ENCODE measurements around the gene BCAP31. TPM values are rescaled to one million over a fixed set of nuclear protein-coding genes. Genes with fewer than 3 reads are reported as not detected.

The BCAP31 gene
- total and polyA plus RNA-seq, 3 donors from 2014 or later = 149 to 222 (median 153) TPM

- H3K27ac ChIP-seq = no peak overlapping the region
- H3K27me3 ChIP-seq = no peaks in the 10 kb centered on the region
- TF ChIP-seq POLR2A (IDR thresholded peaks at IDR 0.05) (no peak), CTCF (IDR thresholded peaks at IDR 0.05) (no peak)
- H3K4me3 ChIP-seq = no peak overlapping the region
- H3K9me3 ChIP-seq = no peaks in the 10 kb centered on the region
- H3K36me3 ChIP-seq (ENCODE audit: low read depth, missing control alignments) = no peaks in the 10 kb centered on the region
- H3K4me1 ChIP-seq = no peaks in the 10 kb centered on the region
- WGBS, 2 donors = 97 to 100% methylated on average over 2 to 13 of the region's 13 CpGs
- DNase-seq = no peak
- intact Hi-C loops (cut with DNase I; ENCODE audit: low total_unique reads) = no loop called here
Observed at GRCh38 chrX:153650959-153651358, 73.2 kb downstream of the BCAP31 start.

Small RNAs within 50 kb of the gene (small RNA-seq; reads per million reads assigned to genes)
- 0 reads per million in 2 donors for gene RN7SL687P

Other genes starting within 250 kb of the BCAP31 start
- gene BGN, start 229.4 kb downstream of the BCAP31 start, total RNA-seq = 10 to 100 TPM; 42.3 to 76.5 TPM
- 174 TPM for gene BGN, start 229.4 kb downstream of the BCAP31 start, polyA plus RNA-seq (ENCODE audit: insufficient read depth, low read depth, low replicate concordance)
- 1 to 10 TPM in 1 of 2 donors, under 1 TPM in 1; 0.16 to 1.2 TPM for gene ATP2B3, start 206.7 kb downstream of the BCAP31 start, total RNA-seq
- 0.73 TPM for gene ATP2B3, start 206.7 kb downstream of the BCAP31 start, polyA plus RNA-seq (ENCODE audit: insufficient read depth, low read depth, low replicate concordance)
- gene CCNQ, start 125.2 kb downstream of the BCAP31 start, total RNA-seq = 10 to 100 TPM; 26.9 to 27.6 TPM
- 19.6 TPM for gene CCNQ, start 125.2 kb downstream of the BCAP31 start, polyA plus RNA-seq (ENCODE audit: insufficient read depth, low read depth, low replicate concordance)
- gene DUSP9, start 77.2 kb downstream of the BCAP31 start, total RNA-seq = 10 to 100 TPM in 1 of 2 donors, 1 to 10 TPM in 1; 6.2 to 10.2 TPM
- 2.5 TPM for gene DUSP9, start 77.2 kb downstream of the BCAP31 start, polyA plus RNA-seq (ENCODE audit: insufficient read depth, low read depth, low replicate concordance)
- gene PNCK, start 50.6 kb downstream of the BCAP31 start, total RNA-seq = 10 to 100 TPM; 41.0 to 51.5 TPM
- gene PNCK, start 50.6 kb downstream of the BCAP31 start, polyA plus RNA-seq (ENCODE audit: insufficient read depth, low read depth, low replicate concordance) = 19.9 TPM
- 100 to 1,000 TPM in 1 of 2 donors, 10 to 100 TPM in 1; 91.3 to 107 TPM for gene SLC6A8, start 36.5 kb downstream of the BCAP31 start, total RNA-seq
- 73.5 TPM for gene SLC6A8, start 36.5 kb downstream of the BCAP31 start, polyA plus RNA-seq (ENCODE audit: insufficient read depth, low read depth, low replicate concordance)
- gene ABCD1, start 469 bp upstream of the BCAP31 start, total RNA-seq = 100 to 1,000 TPM in 1 of 2 donors, 10 to 100 TPM in 1; 84.4 to 112 TPM
- 34.3 TPM for gene ABCD1, start 469 bp upstream of the BCAP31 start, polyA plus RNA-seq (ENCODE audit: insufficient read depth, low read depth, low replicate concordance)
- gene PLXNB3, start 39.9 kb upstream of the BCAP31 start, total RNA-seq = 10 to 100 TPM; 49.3 to 57.9 TPM
- gene PLXNB3, start 39.9 kb upstream of the BCAP31 start, polyA plus RNA-seq (ENCODE audit: insufficient read depth, low read depth, low replicate concordance) = 28.0 TPM
- 1 to 10 TPM in 1 of 2 donors, under 1 TPM in 1; 0.62 to 2.2 TPM for gene SRPK3, start 56.7 kb upstream of the BCAP31 start, total RNA-seq
- 1.3 TPM for gene SRPK3, start 56.7 kb upstream of the BCAP31 start, polyA plus RNA-seq (ENCODE audit: insufficient read depth, low read depth, low replicate concordance)
- 10 to 100 TPM; 74.9 to 83.1 TPM for gene IDH3G, start 70.0 kb upstream of the BCAP31 start, total RNA-seq
- 52.4 TPM for gene IDH3G, start 70.0 kb upstream of the BCAP31 start, polyA plus RNA-seq (ENCODE audit: insufficient read depth, low read depth, low replicate concordance)
- 100 to 1,000 TPM; 246 to 294 TPM for gene SSR4, start 70.3 kb upstream of the BCAP31 start, total RNA-seq
- gene SSR4, start 70.3 kb upstream of the BCAP31 start, polyA plus RNA-seq (ENCODE audit: insufficient read depth, low read depth, low replicate concordance) = 275 TPM
- 10 to 100 TPM; 13.5 to 17.2 TPM for gene PDZD4, start 106.2 kb upstream of the BCAP31 start, total RNA-seq
- 11.2 TPM for gene PDZD4, start 106.2 kb upstream of the BCAP31 start, polyA plus RNA-seq (ENCODE audit: insufficient read depth, low read depth, low replicate concordance)
- gene L1CAM, start 161.8 kb upstream of the BCAP31 start, total RNA-seq = 1 to 10 TPM; 1.7 to 4.5 TPM
- gene L1CAM, start 161.8 kb upstream of the BCAP31 start, polyA plus RNA-seq (ENCODE audit: insufficient read depth, low read depth, low replicate concordance) = 2.5 TPM
- 1 to 10 TPM in 1 of 2 donors, under 1 TPM in 1; 0.74 to 1.1 TPM for gene AVPR2, start 180.3 kb upstream of the BCAP31 start, total RNA-seq
- 1.3 TPM for gene AVPR2, start 180.3 kb upstream of the BCAP31 start, polyA plus RNA-seq (ENCODE audit: insufficient read depth, low read depth, low replicate concordance)
- 10 to 100 TPM; 34.6 to 41.3 TPM for gene ARHGAP4, start 201.9 kb upstream of the BCAP31 start, total RNA-seq
- 25.6 TPM for gene ARHGAP4, start 201.9 kb upstream of the BCAP31 start, polyA plus RNA-seq (ENCODE audit: insufficient read depth, low read depth, low replicate concordance)
- 10 to 100 TPM; 46.7 to 52.8 TPM for gene NAA10, start 210.7 kb upstream of the BCAP31 start, total RNA-seq
- 33.9 TPM for gene NAA10, start 210.7 kb upstream of the BCAP31 start, polyA plus RNA-seq (ENCODE audit: insufficient read depth, low read depth, low replicate concordance)
- gene RENBP, start 220.3 kb upstream of the BCAP31 start, total RNA-seq = 1 to 10 TPM; 2.8 to 3.4 TPM
- gene RENBP, start 220.3 kb upstream of the BCAP31 start, polyA plus RNA-seq (ENCODE audit: insufficient read depth, low read depth, low replicate concordance) = 4.8 TPM
- gene HCFC1, start 247.4 kb upstream of the BCAP31 start, total RNA-seq = 100 to 1,000 TPM; 102 to 115 TPM
- gene HCFC1, start 247.4 kb upstream of the BCAP31 start, polyA plus RNA-seq (ENCODE audit: insufficient read depth, low read depth, low replicate concordance) = 32.3 TPM
- 10 to 100 TPM; 13.1 to 15.7 TPM for gene TMEM187, start 248.4 kb upstream of the BCAP31 start, total RNA-seq
- gene TMEM187, start 248.4 kb upstream of the BCAP31 start, polyA plus RNA-seq (ENCODE audit: insufficient read depth, low read depth, low replicate concordance) = 6.1 TPM